Bronchial epithelial cell (primary cell): ENCODE data around the gene GJC2. TPM values are rescaled to one million over a fixed set of nuclear protein-coding genes. Genes with fewer than 3 reads are reported as not detected.
A peak's percentile ranks its signal among the peaks of the same experiment; 100 is the strongest.
"Not testable (repeated sequence)": the region's sequence is repeated elsewhere in the genome, so short reads cannot be mapped to it uniquely, and the experiment has no call there.

Experiments
- DNase-seq: peaks from one replicate; pipeline ENCODE4 v3.0.0-alpha.2; 2010; ENCODE audit warnings: low read depth
- FAIRE-seq: peaks from 2 replicates; lab custom pipeline; 2011; peaks lifted over from hg19 to GRCh38; lab: Jason Lieb, UNC
- H3K27me3 ChIP-seq: 2 replicates; pipeline ENCODE4 v1.5.1; 2011; ENCODE audit warnings: low read length; ENCODE audit not compliant: control insufficient read depth, insufficient read depth
- H3K36me3 ChIP-seq: 2 replicates; pipeline ENCODE4 v1.5.1; 2011; ENCODE audit warnings: low read length; ENCODE audit not compliant: control insufficient read depth, insufficient read depth
- H3K4me3 ChIP-seq: 2 replicates; pipeline ENCODE4 v1.5.1; 2011; ENCODE audit warnings: mild to moderate bottlenecking, low read depth, low read length, control low read depth
- total RNA-seq: library from RNA; depleted of rRNA; stranded (reverse); fragments of >200 nt; gene quantifications from 2 replicates; pipeline ENCODE4 v1.2.1, GENCODE V29; 2014
- TF ChIP-seq, protein P1 (sequence below): IDR thresholded peaks from 2 replicates; pipeline ENCODE4 v1.5.1; 2011; ENCODE audit warnings: mild to moderate bottlenecking, moderate library complexity, low read length, control low read depth, inconsistent platforms; ENCODE audit not compliant: insufficient read depth, severe bottlenecking

The GJC2 gene
- total RNA-seq, 1 donor from 2014 or later = 5.5 TPM

DNA sequence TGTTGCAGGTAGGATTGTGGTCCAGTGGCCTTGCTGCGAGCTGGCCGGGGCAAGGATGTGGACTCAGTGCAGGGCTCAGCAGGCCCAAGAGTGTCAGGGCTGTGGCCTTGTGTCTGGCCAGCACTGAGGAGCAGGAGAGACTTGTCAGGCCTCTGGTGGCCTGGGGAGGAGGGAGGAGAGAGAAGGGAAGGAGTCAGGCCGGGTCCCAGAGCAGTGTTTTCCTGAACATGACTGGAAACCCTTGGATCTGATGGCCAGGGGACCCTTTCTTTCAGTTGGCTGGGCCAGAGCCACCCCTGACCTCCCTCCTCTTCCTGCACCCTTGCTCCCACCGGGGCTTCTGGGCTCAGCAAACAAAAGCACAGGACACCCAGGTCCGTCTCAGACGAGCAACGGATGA, 20.9 kb downstream of the GJC2 start:
- no peak overlapping the region for H3K4me3 ChIP-seq
- H3K27me3 ChIP-seq = no peaks in the 10 kb centered on the region
- TF ChIP-seq, protein P1, sequence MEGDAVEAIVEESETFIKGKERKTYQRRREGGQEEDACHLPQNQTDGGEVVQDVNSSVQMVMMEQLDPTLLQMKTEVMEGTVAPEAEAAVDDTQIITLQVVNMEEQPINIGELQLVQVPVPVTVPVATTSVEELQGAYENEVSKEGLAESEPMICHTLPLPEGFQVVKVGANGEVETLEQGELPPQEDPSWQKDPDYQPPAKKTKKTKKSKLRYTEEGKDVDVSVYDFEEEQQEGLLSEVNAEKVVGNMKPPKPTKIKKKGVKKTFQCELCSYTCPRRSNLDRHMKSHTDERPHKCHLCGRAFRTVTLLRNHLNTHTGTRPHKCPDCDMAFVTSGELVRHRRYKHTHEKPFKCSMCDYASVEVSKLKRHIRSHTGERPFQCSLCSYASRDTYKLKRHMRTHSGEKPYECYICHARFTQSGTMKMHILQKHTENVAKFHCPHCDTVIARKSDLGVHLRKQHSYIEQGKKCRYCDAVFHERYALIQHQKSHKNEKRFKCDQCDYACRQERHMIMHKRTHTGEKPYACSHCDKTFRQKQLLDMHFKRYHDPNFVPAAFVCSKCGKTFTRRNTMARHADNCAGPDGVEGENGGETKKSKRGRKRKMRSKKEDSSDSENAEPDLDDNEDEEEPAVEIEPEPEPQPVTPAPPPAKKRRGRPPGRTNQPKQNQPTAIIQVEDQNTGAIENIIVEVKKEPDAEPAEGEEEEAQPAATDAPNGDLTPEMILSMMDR = no peak
- peak; percentile 7 for FAIRE-seq
- peaks cover 7% of the 10 kb centered on the region for H3K36me3 ChIP-seq
- DNase-seq = no peak

DNA sequence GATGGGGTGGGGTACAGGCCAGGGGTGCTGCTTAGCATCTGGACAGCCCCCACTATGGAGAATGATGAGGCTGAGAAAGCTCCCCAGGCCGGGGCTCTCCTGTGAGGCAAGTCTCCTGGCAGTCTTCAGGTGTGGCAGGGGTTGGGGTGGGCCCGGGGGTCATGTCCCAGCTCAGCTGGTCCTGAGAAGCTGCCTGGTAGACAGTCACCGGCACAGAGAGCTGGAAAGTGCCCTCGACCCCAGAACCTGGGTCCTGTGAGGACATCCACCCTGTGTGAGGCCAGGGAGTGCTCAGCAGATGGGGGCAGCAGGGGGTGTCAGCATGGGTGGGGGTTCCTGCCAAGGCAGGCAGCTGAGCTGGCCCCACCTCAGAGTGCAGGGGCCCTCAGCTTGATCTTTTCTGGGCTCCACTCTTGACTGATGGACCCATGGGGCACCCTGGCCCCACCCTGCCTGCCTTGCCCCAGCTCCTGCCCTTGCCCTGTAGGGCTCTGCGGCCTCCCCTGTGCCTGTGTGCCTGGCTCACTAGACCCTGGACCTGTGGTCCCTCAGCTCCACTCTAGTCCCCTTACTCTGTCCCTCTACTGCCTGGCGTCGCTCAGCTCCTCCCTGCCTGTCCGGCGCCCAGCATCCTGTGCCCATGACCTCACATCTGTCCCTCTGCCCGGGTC, 21.6 kb downstream of the GJC2 start:
- no peak for DNase-seq
- peaks cover 7% of the 10 kb centered on the region for H3K36me3 ChIP-seq
- FAIRE-seq = no peak
- TF ChIP-seq, protein P1 = no peak
- no peak overlapping the region for H3K4me3 ChIP-seq
- H3K27me3 ChIP-seq = no peaks in the 10 kb centered on the region

GRCh38 chr1:228172591-228173527, 23.1 kb downstream of the GJC2 start:
- DNase-seq (no peak), FAIRE-seq (no peak)
- Histone ChIP-seq H3K27me3 (no peaks in the 10 kb centered on the region), H3K4me3 (no peak overlapping the region), H3K36me3 (peaks cover 7% of the 10 kb centered on the region)
- TF ChIP-seq, protein P1 = no peak

DNA sequence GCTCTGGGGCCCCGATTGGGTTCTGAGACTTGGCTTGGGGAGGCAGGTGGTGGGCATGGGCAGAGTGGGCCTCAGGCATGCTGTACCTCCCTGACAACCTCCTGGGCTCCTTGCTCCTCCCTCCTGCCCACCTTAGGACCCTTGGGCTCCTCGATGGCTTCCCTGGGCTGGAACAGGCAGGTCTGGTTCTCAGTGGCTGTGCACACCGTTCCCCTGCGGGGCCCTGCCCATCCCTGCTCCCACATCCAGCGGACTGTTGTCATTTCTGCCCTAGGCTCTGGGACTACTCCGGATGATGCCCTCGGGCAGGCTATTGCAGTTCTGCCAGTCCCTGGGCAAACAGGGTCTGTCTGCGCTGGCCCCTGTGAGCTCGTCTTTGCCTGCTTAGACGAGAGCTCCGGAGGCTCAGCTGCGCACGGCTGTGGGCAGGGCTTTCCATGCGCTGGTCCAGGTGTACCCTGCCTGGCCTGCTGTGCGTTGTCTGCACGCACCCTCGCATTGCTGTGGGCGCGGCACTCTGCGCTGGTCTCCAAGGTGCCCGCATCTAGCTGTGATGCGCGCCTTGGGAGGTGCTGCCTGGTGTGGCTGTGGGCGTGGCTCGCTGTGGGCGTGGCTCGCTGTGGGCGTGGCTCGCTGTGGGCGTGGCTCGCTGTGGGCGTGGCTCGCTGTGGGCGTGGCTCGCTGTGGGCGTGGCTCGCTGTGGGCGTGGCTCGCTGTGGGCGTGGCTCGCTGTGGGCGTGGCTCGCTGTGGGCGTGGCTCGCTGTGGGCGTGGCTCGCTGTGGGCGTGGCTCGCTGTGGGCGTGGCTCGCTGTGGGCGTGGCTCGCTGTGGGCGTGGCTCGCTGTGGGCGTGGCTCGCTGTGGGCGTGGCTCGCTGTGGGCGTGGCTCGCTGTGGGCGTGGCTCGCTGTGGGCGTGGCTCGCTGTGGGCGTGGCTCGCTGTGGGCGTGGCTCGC, 24.1 kb downstream of the GJC2 start:
- FAIRE-seq, H3K36me3 ChIP-seq, H3K27me3 ChIP-seq, DNase-seq, H3K4me3 ChIP-seq: not testable (repeated sequence)

DNA sequence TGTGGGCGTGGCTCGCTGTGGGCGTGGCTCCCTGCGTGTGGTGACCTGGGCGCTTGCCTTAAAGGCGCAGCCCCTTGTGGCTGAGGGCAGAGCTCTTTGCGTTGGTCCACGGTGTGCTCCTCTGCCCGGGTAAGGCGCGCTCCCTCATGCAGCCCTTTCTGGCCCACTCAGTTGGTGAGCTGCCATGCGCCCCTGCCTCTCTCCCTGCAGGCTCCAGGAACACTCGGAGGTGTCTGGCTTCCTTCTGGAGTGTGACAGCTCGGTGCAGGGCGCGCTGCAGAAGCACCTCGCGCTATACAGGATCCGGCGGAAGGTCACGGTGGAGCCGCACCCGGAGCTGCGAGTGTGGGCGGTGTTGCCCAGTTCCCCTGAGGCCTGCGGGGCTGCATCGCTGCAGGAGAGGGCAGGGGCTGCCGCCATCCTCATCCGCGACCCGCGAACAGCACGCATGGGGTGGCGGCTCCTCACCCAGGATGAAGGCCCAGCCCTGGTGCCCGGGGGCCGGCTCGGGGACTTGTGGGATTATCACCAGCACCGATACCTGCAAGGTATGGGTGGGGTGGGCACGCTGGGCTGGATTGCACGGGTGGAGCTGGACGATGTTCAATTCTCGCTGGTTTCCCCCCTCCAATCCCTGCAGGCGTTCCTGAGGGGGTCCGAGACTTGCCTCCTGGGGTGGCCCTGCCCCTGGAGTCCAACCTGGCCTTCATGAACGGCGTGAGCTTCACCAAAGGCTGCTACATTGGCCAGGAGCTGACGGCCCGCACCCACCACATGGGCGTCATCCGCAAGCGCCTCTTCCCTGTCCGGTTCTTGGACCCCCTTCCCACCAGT, 25.0 kb downstream of the GJC2 start:
- peaks cover 7% of the 10 kb centered on the region for H3K36me3 ChIP-seq
- TF ChIP-seq, protein P1 = no peak
- DNase-seq = no peak
- H3K4me3 ChIP-seq = no peak overlapping the region
- H3K27me3 ChIP-seq = no peaks in the 10 kb centered on the region
- FAIRE-seq = no peak
